Retinal pigment epithelial cell (primary cell): ENCODE measurements around the gene LNP1.
"Not testable (repeated sequence)": the region's sequence is repeated elsewhere in the genome, so short reads cannot be mapped to it uniquely, and the experiment has no call there.

Source experiments
- DNase-seq: peaks from one replicate; pipeline ENCODE4 v3.0.0-alpha.2; 2010; ENCODE audit warnings: low read depth
- H3K4me3 ChIP-seq: 2 replicates; pipeline ENCODE4 v1.5.1; 2011; ENCODE audit warnings: mild to moderate bottlenecking, low read length, control low read depth, moderate library complexity
- TF ChIP-seq, protein P1 (sequence below): conservative IDR thresholded peaks from 2 replicates; pipeline ENCODE4 v1.5.1; 2011; ENCODE audit warnings: low read depth, low read length, control low read depth, inconsistent platforms

The LNP1 gene

DNA sequence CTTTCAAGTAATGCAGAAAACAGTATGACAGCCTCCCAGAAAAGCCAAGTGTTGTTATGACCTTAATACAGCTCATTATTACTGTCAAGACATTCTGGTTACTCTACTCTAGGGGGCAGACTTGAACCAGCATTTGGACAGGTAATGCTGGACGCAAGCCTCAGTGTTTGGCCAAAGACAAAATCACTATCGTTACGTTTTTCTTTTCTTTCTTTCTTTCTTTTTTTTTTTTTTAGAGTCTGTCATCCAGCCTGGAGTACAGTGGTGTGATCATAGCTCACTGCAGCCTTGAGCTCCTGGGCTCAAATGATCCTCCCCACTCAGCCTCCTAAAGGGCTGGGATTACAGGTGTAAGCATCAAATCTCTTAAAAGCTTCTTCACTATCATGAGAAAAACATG is 61.7 kb downstream of the LNP1 start:
- TF ChIP-seq, protein P1, sequence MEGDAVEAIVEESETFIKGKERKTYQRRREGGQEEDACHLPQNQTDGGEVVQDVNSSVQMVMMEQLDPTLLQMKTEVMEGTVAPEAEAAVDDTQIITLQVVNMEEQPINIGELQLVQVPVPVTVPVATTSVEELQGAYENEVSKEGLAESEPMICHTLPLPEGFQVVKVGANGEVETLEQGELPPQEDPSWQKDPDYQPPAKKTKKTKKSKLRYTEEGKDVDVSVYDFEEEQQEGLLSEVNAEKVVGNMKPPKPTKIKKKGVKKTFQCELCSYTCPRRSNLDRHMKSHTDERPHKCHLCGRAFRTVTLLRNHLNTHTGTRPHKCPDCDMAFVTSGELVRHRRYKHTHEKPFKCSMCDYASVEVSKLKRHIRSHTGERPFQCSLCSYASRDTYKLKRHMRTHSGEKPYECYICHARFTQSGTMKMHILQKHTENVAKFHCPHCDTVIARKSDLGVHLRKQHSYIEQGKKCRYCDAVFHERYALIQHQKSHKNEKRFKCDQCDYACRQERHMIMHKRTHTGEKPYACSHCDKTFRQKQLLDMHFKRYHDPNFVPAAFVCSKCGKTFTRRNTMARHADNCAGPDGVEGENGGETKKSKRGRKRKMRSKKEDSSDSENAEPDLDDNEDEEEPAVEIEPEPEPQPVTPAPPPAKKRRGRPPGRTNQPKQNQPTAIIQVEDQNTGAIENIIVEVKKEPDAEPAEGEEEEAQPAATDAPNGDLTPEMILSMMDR, result peak; percentile 78
- no peak overlapping the region for H3K4me3 ChIP-seq
- no peak for DNase-seq

DNA sequence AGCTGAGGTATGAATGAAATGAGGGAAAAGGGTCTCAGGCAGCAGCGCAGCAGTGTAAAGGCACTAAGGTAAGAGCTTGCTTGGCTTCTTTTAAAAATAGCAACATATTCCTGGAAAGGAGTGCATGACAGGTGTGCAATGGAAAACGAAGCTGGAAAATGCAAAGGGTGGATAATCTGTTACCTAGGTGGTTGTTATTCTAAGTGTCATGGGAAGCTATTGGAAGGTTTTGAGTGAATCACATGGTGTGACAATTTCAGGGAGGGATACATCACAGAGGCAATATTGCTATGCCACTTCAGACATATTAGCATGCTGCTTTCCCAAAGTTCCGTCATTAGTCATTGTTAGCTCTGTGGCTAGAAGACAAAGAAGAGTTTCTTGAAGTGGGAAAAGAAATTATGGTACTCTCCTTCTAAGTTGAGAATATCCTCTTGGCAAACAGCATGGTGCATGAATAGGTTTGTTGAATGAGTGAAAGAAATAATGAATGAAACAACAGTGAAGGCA is 62.4 kb downstream of the LNP1 start:
- DNase-seq, result no peak
- TF ChIP-seq, protein P1, result no peak
- H3K4me3 ChIP-seq, result no peak overlapping the region

GRCh38 chr3:100465892-100466777 is 64.8 kb downstream of the LNP1 start:
- H3K4me3 ChIP-seq, result no peak overlapping the region
- DNase-seq, result no peak
- TF ChIP-seq, protein P1, result no peak

DNA sequence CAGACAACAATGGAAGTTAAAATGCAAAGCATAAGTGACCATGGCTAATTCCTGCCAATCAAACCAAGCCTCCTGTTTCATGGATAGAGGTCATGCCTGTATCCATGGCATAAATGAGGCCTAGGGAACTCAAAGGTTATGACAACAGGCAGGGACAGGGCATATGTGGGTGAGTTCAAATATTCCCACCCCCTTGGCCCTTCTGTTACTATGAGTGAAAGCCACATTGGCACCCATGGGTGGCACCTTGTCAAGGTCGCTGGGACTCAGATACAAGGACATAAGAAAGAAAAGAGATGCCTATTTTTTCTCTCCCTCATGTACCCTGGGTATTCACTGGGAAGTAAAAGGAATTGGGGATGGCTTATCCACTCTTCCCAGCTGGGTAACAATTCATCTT is 65.8 kb downstream of the LNP1 start:
- TF ChIP-seq, protein P1, result no peak
- H3K4me3 ChIP-seq, result no peak overlapping the region
- no peak for DNase-seq

GRCh38 chr3:100468676-100469075 is 67.3 kb downstream of the LNP1 start:
- TF ChIP-seq, protein P1, result no peak
- H3K4me3 ChIP-seq, result no peak overlapping the region
- no peak for DNase-seq

GRCh38 chr3:100470951-100471350 is 69.6 kb downstream of the LNP1 start:
- DNase-seq, result no peak
- TF ChIP-seq, protein P1, result no peak
- no peak overlapping the region for H3K4me3 ChIP-seq

DNA sequence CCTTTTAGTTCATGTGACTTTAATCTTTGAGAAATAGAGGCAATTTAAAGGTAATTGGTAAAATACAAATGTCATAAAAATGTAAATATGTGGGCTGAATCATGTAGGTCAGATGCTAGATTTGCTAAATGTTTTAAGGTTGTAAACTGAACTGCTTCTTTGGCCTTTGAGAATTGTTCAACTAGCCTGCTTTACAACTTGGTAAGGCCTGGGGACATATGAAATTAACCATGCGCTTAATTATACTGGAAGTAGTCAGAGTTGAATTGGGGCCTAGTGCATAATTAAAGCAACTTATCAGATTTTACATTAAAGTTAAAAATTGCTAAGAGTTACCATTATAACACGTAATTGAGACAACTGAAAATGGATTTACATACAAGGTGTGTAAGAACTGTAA is 70.1 kb downstream of the LNP1 start:
- TF ChIP-seq, protein P1, result no peak
- no peak overlapping the region for H3K4me3 ChIP-seq
- no peak for DNase-seq

DNA sequence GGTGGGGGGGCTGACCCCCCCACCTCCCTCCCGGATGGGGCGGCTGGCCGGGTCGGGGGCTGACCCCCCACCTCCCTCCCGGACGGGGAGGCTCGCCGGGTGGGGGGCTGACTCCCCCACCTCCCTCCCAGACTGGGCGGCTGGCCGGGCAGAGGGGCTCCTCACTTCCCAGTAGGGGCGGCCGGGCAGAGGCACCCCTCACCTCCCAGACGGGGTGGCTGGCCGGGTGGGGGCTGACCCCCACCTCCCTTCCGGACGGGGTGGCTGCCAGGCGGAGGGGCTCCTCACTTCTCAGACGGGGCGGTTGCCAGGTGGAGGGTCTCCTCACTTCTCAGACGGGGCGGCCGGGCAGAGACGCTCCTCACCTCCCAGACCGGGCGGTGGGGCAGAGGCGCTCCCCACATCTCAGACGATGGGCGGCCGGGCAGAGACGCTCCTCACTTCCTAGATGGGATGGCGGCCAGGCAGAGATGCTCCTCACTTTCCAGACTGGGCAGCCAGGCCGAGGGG is 76.6 kb downstream of the LNP1 start:
- not testable (repeated sequence) for H3K4me3 ChIP-seq, DNase-seq

- not testable (repeated sequence) for DNase-seq, H3K4me3 ChIP-seq
These were observed 77.2 kb downstream of the LNP1 start for GRCh38 chr3:100478521-100478920.
